Liver (tissue), 9 donors: Measurements from ENCODE around the gene TRAIP. TPM values are rescaled to one million over a fixed set of nuclear protein-coding genes. Genes with fewer than 3 reads are reported as not detected.

Source experiments
- DNase-seq: peaks from one replicate; pipeline ENCODE4 v3.0.0-alpha.2; 2017; ENCODE audit warnings: low spot score
- H3K27ac ChIP-seq, 2 donors: one replicate each; pipeline ENCODE4 v1.7.0; 2013; ENCODE audit warnings: inconsistent platforms in 2 of 2, low read length in 2 of 2, control low read depth in 1 of 2, low read depth in 1 of 2, mild to moderate bottlenecking in 1 of 2
- H3K27me3 ChIP-seq, 4 donors: one replicate each; pipeline versions ENCODE4 v1.6.1 to v1.7.0; 2013; ENCODE audit warnings: low read length in 3 of 4, inconsistent platforms in 1 of 4, mild to moderate bottlenecking in 1 of 4, moderate library complexity in 1 of 4; ENCODE audit not compliant: control insufficient read depth in 4 of 4, insufficient read depth in 4 of 4
- H3K36me3 ChIP-seq, 4 donors: one replicate each; pipeline versions ENCODE4 v1.6.1 to v1.7.0; 2013; ENCODE audit warnings: low read length in 3 of 4, mild to moderate bottlenecking in 3 of 4, low read depth in 1 of 4, moderate library complexity in 1 of 4; ENCODE audit not compliant: control insufficient read depth in 4 of 4, insufficient read depth in 3 of 4
- H3K4me1 ChIP-seq, 4 donors: one replicate each; pipeline versions ENCODE4 v1.6.1 to v1.7.0; 2013; ENCODE audit warnings: low read length in 3 of 4, mild to moderate bottlenecking in 3 of 4, moderate library complexity in 1 of 4; ENCODE audit not compliant: control insufficient read depth in 4 of 4, insufficient read depth in 4 of 4
- H3K4me3 ChIP-seq, 3 donors: one replicate each; pipeline versions ENCODE4 v1.6.1 to v1.7.0; 2013; ENCODE audit warnings: low read length in 3 of 3, control low read depth in 1 of 3, low read depth in 1 of 3, mild to moderate bottlenecking in 1 of 3
- H3K9ac ChIP-seq, 2 donors: one replicate each; pipeline ENCODE4 v1.7.0; 2013; ENCODE audit warnings: low read length in 2 of 2, mild to moderate bottlenecking in 2 of 2, moderate library complexity in 2 of 2, control low read depth in 1 of 2, low read depth in 1 of 2
- H3K9me3 ChIP-seq, 4 donors: one replicate each; pipeline versions ENCODE4 v1.6.1 to v1.7.0; 2013; ENCODE audit warnings: low read length in 3 of 4; ENCODE audit not compliant: control insufficient read depth in 4 of 4
- CTCF ChIP-seq: fragments of 150-350 bp; IDR thresholded peaks from 2 replicates; pipeline ENCODE4 v1.5.1; 2017; ENCODE audit warnings: improper control_type of control experiment, low read depth, low read length; ENCODE audit not compliant: missing input control
- EGR1 ChIP-seq, 2 donors: IDR thresholded peaks; 2 replicates each; pipeline ENCODE4 v1.6.1; 2016 to 2018; ENCODE audit warnings: antibody characterized with exemption in 2 of 2, low read depth in 2 of 2
- FOXA1 ChIP-seq: IDR thresholded peaks from 2 replicates; pipeline ENCODE4 v1.6.1; 2016; ENCODE audit warnings: antibody characterized with exemption
- FOXA2 ChIP-seq: IDR thresholded peaks from 2 replicates; pipeline ENCODE4 v1.6.1; 2016; ENCODE audit warnings: antibody characterized with exemption
- HNF4A ChIP-seq, 2 donors: conservative IDR thresholded peaks; 2 replicates each; pipeline ENCODE4 v1.6.1; 2016; ENCODE audit warnings: antibody characterized with exemption in 2 of 2, mild to moderate bottlenecking in 2 of 2
- JUND ChIP-seq, 2 donors: IDR thresholded peaks; 2 replicates each; pipeline ENCODE4 v1.6.1; 2016; ENCODE audit warnings: antibody characterized with exemption in 2 of 2
- NR2F2 ChIP-seq: IDR thresholded peaks from 2 replicates; pipeline ENCODE4 v1.6.1; 2016; ENCODE audit warnings: antibody characterized with exemption
- RAD21 ChIP-seq, 2 donors: IDR thresholded peaks; 2 replicates each; pipeline ENCODE4 v1.6.1; 2016; ENCODE audit warnings: antibody characterized with exemption in 2 of 2, mild to moderate bottlenecking in 2 of 2
- REST ChIP-seq: IDR thresholded peaks from 2 replicates; pipeline ENCODE4 v1.6.1; 2016; ENCODE audit warnings: antibody characterized with exemption, mild to moderate bottlenecking
- RXRA ChIP-seq, 2 donors: IDR thresholded peaks; 2 replicates each; pipeline ENCODE4 v1.6.1; 2017 to 2018; ENCODE audit warnings: antibody characterized with exemption in 2 of 2, mild to moderate bottlenecking in 1 of 2
- SP1 ChIP-seq: IDR thresholded peaks from 2 replicates; pipeline ENCODE4 v1.6.1; 2018; ENCODE audit warnings: antibody characterized with exemption, mild to moderate bottlenecking
- TAF1 ChIP-seq: conservative IDR thresholded peaks from 2 replicates; pipeline ENCODE4 v1.6.1; 2016; ENCODE audit warnings: antibody characterized with exemption, mild to moderate bottlenecking
- YY1 ChIP-seq: IDR thresholded peaks from 2 replicates; pipeline ENCODE4 v1.6.1; 2016; ENCODE audit warnings: antibody characterized with exemption, mild to moderate bottlenecking
- ZBTB33 ChIP-seq: IDR thresholded peaks from 2 replicates; pipeline ENCODE4 v1.6.1; 2016; ENCODE audit warnings: antibody characterized with exemption
- WGBS: extraction: QIAGEN DNeasy Blood & Tissue Kit; methylation state at CpG from one replicate; pipeline ENCODE4 v1.1.7; 2013; 5-methylcytosine and 5-hydroxymethylcytosine counted together
- polyA plus RNA-seq, 2 donors: library from polyadenylated mRNA; stranded (reverse) in 1 of 2; unstranded in 1 of 2; fragments of 200-250 nt in 1 of 2; fragments of >200 nt in 1 of 2; fragmentation: Nextera tagmentation in 1 of 2; extraction: Ambion mirVana in 1 of 2; gene quantifications; one replicate each; pipeline versions ENCODE4 v1.2.1 to v1.2.3, GENCODE V29; 2013 to 2015
- total RNA-seq, 2 donors: library from RNA; depleted of rRNA; stranded (reverse); fragments of >200 nt; gene quantifications; one replicate each; pipeline ENCODE4 v1.2.3, GENCODE V29; 2014
- donor health status: healthy.
- donor health status: healthy.
- donor health status: healthy.
- donor health status: healthy.
- donor health status: healthy.

The TRAIP gene
- total and polyA plus RNA-seq, 4 donors = 0.42 to 7.9 (median 0.64) TPM

GRCh38 chr3:49841126-49841696 lies 15.2 kb downstream of the TRAIP start:
- Histone ChIP-seq H3K4me1 (peaks cover 3 to 15% (median 12%) of the 10 kb centered on the region in 4 donors), H3K27ac (no peak overlapping the region), H3K9ac (no peak overlapping the region), H3K36me3 (no peaks in the 10 kb centered on the region), H3K27me3 (no peaks in the 10 kb centered on the region), H3K4me3 (no peak overlapping the region), H3K9me3 (no peaks in the 10 kb centered on the region)
- TF ChIP-seq RAD21 (IDR thresholded peaks at IDR 0.05) (peak; percentile 34 to 43), ZBTB33 (no peak)
- no peak for DNase-seq

- Histone ChIP-seq H3K36me3 (no peaks in the 10 kb centered on the region), H3K27me3 (no peaks in the 10 kb centered on the region), H3K9me3 (no peaks in the 10 kb centered on the region), H3K4me1 (peaks cover 1 to 7% (median 6%) of the 10 kb centered on the region in 4 donors), H3K4me3 (no peak overlapping the region), H3K27ac (no peak overlapping the region), H3K9ac (no peak overlapping the region)
- 73% methylated on average over 2 of the region's 2 CpGs for WGBS
- no peak for DNase-seq
- TF ChIP-seq JUND (IDR thresholded peaks at IDR 0.05) = no peak
- no peak for TF ChIP-seq ZBTB33
- no peak for TF ChIP-seq HNF4A (conservative IDR thresholded peaks at IDR 0.05)
- no peak for TF ChIP-seq SP1
- no peak for TF ChIP-seq FOXA2
- no peak for TF ChIP-seq NR2F2
- TF ChIP-seq YY1 = no peak
- no peak for TF ChIP-seq EGR1 (IDR thresholded peaks at IDR 0.05; ENCODE audit: low read depth in 2 of 2)
- no peak for TF ChIP-seq FOXA1
- no peak for TF ChIP-seq TAF1
- no peak for TF ChIP-seq RXRA (IDR thresholded peaks at IDR 0.05)
Measured at GRCh38 chr3:49840388-49840787, 16.0 kb downstream of the TRAIP start.

GRCh38 chr3:49839193-49839809 lies 17.1 kb downstream of the TRAIP start:
- Histone ChIP-seq H3K9me3 (no peaks in the 10 kb centered on the region), H3K4me1 (peaks cover 1 to 6% (median 5%) of the 10 kb centered on the region in 4 donors), H3K27me3 (no peaks in the 10 kb centered on the region), H3K4me3 (peak overlapping the region in 1 of 3 donors; percentile 7), H3K9ac (peak overlapping the region in 1 of 2 donors; percentile 43), H3K36me3 (no peaks in the 10 kb centered on the region), H3K27ac (no peak overlapping the region)
- WGBS = 31% methylated on average over 6 of the region's 6 CpGs
- DNase-seq = peak; percentile 82
- TF ChIP-seq REST = no peak
- peak; percentile 30 to 40 for TF ChIP-seq RXRA (IDR thresholded peaks at IDR 0.05)
- no peak for TF ChIP-seq EGR1 (IDR thresholded peaks at IDR 0.05; ENCODE audit: low read depth in 2 of 2)
- peak; percentile 94 for TF ChIP-seq CTCF
- peak; percentile 92 to 95 for TF ChIP-seq RAD21 (IDR thresholded peaks at IDR 0.05)
- TF ChIP-seq YY1 = peak; percentile 56
- TF ChIP-seq FOXA1 = no peak
